ENCODE measurements around the gene ZMYND8. TPM values are rescaled to one million over a fixed set of nuclear protein-coding genes. Genes with fewer than 3 reads are reported as not detected.
"Not testable (repeated sequence)": the region's sequence is repeated elsewhere in the genome, so short reads cannot be mapped to it uniquely, and the experiment has no call there.

Gene ZMYND8
- polyA plus RNA-seq, 6 donors from 2014 or later: 2.7 to 22.7 (median 12.1) TPM

DNA sequence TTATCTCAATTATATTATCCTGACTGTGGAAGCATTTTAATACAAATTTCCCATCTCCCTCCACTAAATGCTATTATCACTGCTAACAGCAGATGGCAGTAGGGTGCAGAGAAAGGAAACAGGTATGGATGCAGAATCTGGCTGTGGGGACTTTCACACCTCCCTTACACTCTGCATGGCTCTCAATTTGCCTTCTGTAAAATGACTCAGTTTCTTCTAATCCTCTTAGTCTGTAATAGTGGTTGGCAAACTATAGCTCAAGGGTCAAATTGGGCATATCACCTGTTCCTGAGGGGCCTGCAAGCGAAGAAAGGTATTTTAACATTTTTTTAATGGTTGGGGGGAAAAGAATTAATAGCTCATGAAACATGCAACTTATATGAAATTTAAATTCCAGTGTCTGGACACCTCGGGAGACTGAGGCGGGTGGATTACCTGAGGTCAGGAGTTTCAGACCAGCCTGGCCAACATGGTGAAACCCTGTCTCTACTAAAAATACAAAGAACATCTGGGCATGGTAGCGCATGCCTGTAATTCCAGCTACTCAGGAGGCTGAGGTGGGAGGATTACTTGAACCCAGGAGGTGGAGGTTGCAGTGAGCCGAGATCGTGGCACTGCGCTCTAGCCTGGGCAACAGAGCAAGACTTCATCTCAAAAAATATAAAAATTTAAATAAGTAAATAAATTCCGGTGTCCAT lies 83.5 kb downstream of the ZMYND8 start:
- Mint-ChIP-seq H3K27ac (peak overlapping the region in 3 of 6 donors; percentile 53 to 65 (median 59)), H3K9me3 (no peaks in the 10 kb centered on the region), H3K27me3 (no peaks in the 10 kb centered on the region), H3K4me3 (no peak overlapping the region), H3K36me3 (peaks cover 8 to 18% of the 10 kb centered on the region in 2 donors), H3K4me1 (peaks cover 10 to 23% (median 20%) of the 10 kb centered on the region in 3 donors)
- ATAC-seq (ENCODE audit: low read depth in 2 of 2) (peak; percentile 85), DNase-seq (peak; percentile 58)

DNA sequence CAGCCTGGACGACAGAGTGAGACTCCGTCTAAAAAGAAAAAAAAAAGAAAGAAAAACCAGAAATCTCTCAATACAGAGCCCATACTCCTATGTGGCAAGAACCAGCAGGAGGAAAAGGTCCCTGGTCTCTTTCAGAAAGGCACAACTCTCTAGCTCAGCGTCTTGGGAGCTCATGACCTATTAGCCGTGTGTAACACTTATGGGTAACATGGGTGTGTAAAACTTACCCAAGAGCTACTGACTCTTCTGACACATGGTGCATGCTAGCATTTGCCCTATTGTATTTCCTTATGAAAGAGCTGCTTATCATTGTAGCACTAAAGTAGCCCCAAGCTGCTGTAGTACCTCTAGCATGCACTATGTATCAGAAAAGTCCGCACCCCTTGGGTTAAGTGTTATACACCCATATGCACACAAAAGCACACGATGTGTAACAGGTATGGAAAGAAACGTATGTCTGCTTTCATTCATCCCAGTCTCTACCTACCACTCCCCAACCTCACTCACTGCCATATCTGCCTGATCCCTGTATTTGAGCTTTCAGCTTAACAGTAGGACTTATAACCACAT lies 85.4 kb downstream of the ZMYND8 start:
- Mint-ChIP-seq H3K4me3 (no peak overlapping the region), H3K27ac (peak overlapping the region in 1 of 6 donors; percentile 60), H3K27me3 (no peaks in the 10 kb centered on the region), H3K9me3 (no peaks in the 10 kb centered on the region), H3K4me1 (peaks cover 28 to 41% (median 28%) of the 10 kb centered on the region in 3 donors), H3K36me3 (peaks cover 12 to 26% of the 10 kb centered on the region in 2 donors)
- DNase-seq (no peak), ATAC-seq (ENCODE audit: low read depth in 2 of 2) (no peak)

DNA sequence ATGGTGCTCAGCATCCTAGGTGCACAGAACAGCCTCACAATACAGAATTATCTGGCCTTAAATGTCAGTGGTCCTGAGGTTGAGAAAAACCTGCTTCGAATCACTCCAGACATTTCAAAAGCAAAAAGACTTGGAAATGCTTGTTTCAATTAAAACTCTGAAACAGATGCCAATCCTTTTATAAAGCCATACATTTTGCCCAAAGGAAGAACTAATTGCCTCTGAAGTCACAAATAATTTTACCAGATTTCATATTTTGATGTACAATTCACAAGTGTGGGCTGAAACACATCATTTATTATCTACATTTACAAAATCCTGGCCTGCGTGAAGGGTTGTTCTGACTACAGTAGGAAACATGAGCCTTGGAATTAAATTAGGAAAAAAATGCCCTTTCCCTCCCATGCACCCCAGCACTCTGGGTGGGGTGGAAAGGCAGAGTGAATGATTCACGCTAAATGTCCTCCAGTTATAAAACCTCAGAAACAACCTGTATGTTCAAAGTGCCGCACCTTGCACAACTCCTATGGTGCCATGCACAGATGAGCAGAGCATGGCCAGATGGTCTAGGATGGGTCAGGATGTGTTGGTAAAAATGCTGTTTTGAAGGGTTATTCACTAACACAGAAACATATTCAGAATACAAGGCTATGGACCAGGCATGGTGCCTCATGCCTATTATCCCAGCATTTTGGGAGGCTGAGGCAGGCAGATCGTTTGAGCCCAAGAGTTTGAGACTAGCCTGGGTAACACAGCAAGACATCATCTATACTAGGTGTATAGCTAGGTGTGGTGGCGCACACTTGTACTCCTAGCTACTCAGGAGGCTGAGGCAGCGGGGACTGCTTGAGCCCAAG lies 87.0 kb downstream of the ZMYND8 start:
- no peak overlapping the region for H3K4me3 Mint-ChIP-seq
- peaks cover 30 to 40% (median 31%) of the 10 kb centered on the region in 3 donors for H3K4me1 Mint-ChIP-seq
- peak overlapping the region in 1 of 6 donors; percentile 16 for H3K27ac Mint-ChIP-seq
- H3K27me3 Mint-ChIP-seq: no peaks in the 10 kb centered on the region
- ATAC-seq (ENCODE audit: low read depth in 2 of 2) (no peak), DNase-seq (no peak)
- no peaks in the 10 kb centered on the region for H3K9me3 Mint-ChIP-seq
- peaks cover 9 to 26% of the 10 kb centered on the region in 2 donors for H3K36me3 Mint-ChIP-seq

DNA sequence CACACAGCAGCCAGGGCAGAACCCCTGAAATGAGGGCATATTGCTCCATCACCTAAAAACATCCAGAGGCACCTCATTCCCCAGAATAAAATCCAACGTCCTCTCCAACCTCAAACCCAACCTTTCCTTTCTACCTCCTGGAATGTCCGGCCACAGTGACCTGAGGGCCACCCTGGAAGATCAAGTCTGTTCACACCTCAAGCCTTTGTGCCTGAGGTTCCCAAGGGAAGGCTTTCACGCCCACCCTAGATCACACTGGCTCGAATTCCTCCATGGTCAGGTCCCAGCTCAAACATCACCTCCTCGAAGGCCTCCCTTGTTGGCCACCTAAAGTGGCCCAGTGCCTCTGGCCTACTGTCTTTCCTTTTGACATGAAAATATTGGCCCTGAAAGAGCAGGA lies 88.9 kb downstream of the ZMYND8 start:
- Mint-ChIP-seq H3K4me1 (peaks cover 35 to 47% (median 44%) of the 10 kb centered on the region in 3 donors), H3K4me3 (no peak overlapping the region), H3K27me3 (no peaks in the 10 kb centered on the region), H3K27ac (peak overlapping the region in 2 of 6 donors; percentile 66 to 72), H3K9me3 (no peaks in the 10 kb centered on the region), H3K36me3 (peaks cover under 1 to 20% of the 10 kb centered on the region in 2 donors)
- no peak for DNase-seq
- no peak for ATAC-seq (ENCODE audit: low read depth in 2 of 2)

DNA sequence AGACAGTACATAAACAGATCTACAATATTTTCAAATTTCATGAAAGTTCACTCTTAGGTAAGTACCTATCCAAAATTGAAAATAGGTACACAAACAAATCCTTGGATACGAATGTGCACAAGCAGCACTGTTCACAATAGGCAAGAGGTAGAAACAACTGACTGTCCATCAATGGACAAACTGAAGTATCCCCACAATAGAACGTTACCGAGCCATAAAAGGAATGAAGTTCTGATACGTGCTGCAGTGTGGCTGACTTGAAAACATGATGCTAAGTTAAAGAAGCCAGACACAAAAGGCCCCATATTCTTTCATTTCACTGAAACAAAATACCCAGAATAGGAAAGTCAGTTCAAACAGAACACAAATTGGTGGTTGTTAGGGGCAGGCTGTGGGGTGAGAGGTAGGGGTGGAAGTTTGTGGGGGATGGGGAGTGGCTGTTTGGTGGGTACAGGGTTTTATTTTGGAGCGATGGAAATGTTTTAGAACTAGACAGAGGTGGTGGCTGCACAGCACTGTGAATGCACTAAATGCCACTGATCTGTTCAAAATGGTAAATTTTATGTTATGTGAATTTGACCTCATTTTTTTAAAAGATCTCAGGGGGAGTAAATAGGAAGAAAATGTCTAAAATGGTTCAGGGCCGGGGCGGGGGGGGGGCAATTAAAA lies 89.5 kb downstream of the ZMYND8 start:
- H3K4me1 Mint-ChIP-seq: peaks cover 40 to 49% (median 48%) of the 10 kb centered on the region in 3 donors
- peaks cover 0 to 18% of the 10 kb centered on the region in 2 donors for H3K36me3 Mint-ChIP-seq
- no peak for DNase-seq
- no peak overlapping the region for H3K4me3 Mint-ChIP-seq
- no peaks in the 10 kb centered on the region for H3K27me3 Mint-ChIP-seq
- peak overlapping the region in 3 of 6 donors; percentile 63 to 72 (median 65) for H3K27ac Mint-ChIP-seq
- no peaks in the 10 kb centered on the region for H3K9me3 Mint-ChIP-seq
- no peak for ATAC-seq (ENCODE audit: low read depth in 2 of 2)

DNA sequence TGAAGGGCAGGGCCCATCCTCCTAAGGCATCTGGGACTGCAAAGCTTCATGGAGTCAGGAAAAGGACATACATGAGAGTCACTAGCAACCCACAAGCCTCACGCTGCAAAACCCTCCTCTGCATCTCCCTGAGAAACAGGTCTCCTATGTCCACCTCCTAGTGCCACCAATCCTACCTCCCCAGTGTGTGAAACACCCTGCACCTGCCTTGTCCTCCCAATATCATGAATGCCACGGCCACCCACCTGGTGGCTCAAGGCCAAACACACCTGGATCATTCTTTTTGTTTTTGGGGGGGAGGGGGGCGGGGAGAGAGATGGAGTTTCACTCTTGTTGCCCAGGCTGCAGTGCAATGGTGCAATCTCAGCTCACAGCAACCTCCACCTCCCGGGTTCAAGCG lies 90.5 kb downstream of the ZMYND8 start:
- Mint-ChIP-seq H3K4me1 (peaks cover 47 to 59% (median 58%) of the 10 kb centered on the region in 3 donors), H3K4me3 (no peak overlapping the region), H3K27me3 (no peaks in the 10 kb centered on the region), H3K36me3 (peaks cover 0 to 18% of the 10 kb centered on the region in 2 donors), H3K9me3 (no peaks in the 10 kb centered on the region), H3K27ac (peak overlapping the region in 2 of 6 donors; percentile 72 to 73)
- ATAC-seq (ENCODE audit: low read depth in 2 of 2): no peak
- DNase-seq: no peak

DNA sequence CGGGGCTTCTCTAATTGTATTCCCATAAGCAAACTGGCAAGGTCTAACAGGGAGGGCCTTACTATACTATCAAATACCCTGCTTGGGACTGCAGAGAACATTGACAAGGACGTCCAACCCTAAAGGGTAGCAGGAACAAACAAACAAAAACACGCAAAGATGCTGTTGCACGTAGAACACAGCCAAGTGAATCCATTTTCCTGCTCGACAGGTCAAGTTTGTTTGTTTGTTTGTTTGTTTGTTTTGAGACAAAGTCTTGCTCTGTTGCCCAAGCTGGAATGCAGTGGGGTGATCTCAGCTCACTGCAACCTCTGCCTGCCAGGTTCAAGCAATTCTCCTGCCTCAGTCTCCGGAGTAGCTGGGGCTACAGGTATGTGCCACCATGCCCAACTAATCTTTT lies 91.3 kb downstream of the ZMYND8 start:
- H3K36me3 Mint-ChIP-seq: peaks cover 5 to 25% of the 10 kb centered on the region in 2 donors
- no peak for DNase-seq
- ATAC-seq (ENCODE audit: low read depth in 2 of 2): no peak
- no peaks in the 10 kb centered on the region for H3K27me3 Mint-ChIP-seq
- peaks cover 53 to 67% (median 66%) of the 10 kb centered on the region in 3 donors for H3K4me1 Mint-ChIP-seq
- H3K4me3 Mint-ChIP-seq: no peak overlapping the region
- H3K27ac Mint-ChIP-seq: peak overlapping the region in 1 of 6 donors; percentile 57
- H3K9me3 Mint-ChIP-seq: no peaks in the 10 kb centered on the region

DNA sequence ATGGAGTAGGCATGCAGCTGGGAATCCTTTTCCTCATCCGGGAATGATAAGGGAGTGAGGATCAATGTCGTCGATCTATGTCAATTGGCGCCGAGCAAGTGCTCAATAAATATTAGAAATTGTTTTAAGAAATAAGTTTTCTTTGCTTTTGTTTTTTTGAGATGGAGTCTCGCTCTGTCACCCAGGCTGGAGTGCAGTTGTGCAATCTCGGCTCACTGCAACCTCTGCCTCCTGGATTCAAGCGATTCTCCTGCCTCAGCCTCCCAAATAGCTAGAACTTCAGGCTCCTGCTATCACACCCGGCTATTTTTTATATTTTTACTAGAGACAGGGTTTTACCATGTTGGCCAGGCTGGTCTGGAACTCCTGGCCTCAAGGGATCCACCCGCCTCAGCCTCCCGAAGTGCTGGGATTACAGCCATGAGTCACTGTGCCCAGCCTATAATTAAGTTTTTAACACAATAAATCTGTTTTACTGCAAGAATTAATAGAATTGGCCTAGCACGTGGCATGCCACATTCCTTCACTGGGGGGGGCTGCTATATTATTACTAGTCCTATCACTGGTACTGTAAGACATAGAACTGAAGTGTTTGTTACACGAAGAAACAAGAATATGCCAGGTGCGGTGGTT lies 92.2 kb downstream of the ZMYND8 start:
- peaks cover 5 to 26% of the 10 kb centered on the region in 2 donors for H3K36me3 Mint-ChIP-seq
- not testable (repeated sequence) for H3K27me3 Mint-ChIP-seq; DNase-seq; ATAC-seq (ENCODE audit: low read depth in 2 of 2); H3K9me3 Mint-ChIP-seq
- peak overlapping the region in 4 of 8 donors; percentile 20 to 74 (median 43) for H3K4me3 Mint-ChIP-seq
- peak overlapping the region in 4 of 6 donors; percentile 42 to 95 (median 68) for H3K27ac Mint-ChIP-seq
- H3K4me1 Mint-ChIP-seq: peaks cover 61 to 76% (median 71%) of the 10 kb centered on the region in 3 donors

DNA sequence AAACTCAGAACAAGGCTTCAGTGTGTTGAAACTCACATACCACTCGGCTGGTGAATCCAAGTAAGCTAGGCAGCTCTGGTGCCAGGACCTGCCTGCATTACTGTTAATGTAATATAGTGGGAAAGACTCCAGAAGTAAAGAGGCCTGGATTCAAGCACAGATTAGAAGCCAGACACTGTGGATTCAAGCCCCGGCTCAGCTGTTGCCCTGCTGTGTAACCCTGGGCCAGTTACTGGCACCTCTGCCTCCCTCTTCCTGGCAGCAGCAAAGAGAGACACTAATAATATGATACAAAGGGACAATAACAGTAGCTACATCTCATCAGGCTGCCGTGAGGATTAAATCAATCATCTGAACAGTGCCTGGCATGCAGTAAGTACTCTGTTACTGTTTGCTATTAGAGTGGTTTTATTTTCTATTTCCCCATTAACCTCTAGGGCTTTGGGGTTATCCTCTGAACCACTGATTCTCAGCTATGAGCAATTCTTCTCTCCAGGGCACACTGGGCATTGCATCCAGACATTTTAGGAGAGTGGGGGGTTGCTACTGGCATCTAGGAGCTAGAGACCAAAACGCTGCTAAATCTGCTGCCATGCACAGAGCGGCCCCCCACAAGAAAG lies 92.9 kb downstream of the ZMYND8 start:
- Mint-ChIP-seq H3K9me3 (no peaks in the 10 kb centered on the region), H3K4me3 (peak overlapping the region in 6 of 8 donors; percentile 52 to 85 (median 74)), H3K27ac (peak overlapping the region; percentile 67 to 95 (median 80)), H3K4me1 (peaks cover 67 to 79% (median 74%) of the 10 kb centered on the region in 3 donors), H3K36me3 (peaks cover 5 to 31% of the 10 kb centered on the region in 2 donors), H3K27me3 (no peaks in the 10 kb centered on the region)
- ATAC-seq (ENCODE audit: low read depth in 2 of 2): no peak
- no peak for DNase-seq

DNA sequence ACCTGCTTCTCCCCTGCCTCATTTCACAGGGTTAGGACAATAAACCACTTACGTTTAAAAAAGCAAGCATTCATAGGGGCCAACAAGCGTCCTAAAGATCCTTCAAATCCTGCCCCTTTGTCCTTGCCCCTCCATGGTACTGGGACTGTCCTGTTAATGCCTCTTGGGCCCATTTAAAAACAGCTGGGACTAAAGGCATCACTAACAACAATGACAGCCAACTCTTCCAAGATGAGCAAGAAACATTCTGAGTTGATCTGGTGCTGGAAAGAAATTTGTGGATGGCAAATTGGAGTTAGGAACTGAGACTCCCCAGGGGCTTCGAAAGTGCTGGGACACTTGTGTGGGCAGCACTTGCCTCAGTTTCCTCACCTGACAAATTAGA lies 93.4 kb downstream of the ZMYND8 start:
- ATAC-seq (ENCODE audit: low read depth in 2 of 2): no peak
- H3K4me1 Mint-ChIP-seq: peaks cover 72 to 82% (median 78%) of the 10 kb centered on the region in 3 donors

DNA sequence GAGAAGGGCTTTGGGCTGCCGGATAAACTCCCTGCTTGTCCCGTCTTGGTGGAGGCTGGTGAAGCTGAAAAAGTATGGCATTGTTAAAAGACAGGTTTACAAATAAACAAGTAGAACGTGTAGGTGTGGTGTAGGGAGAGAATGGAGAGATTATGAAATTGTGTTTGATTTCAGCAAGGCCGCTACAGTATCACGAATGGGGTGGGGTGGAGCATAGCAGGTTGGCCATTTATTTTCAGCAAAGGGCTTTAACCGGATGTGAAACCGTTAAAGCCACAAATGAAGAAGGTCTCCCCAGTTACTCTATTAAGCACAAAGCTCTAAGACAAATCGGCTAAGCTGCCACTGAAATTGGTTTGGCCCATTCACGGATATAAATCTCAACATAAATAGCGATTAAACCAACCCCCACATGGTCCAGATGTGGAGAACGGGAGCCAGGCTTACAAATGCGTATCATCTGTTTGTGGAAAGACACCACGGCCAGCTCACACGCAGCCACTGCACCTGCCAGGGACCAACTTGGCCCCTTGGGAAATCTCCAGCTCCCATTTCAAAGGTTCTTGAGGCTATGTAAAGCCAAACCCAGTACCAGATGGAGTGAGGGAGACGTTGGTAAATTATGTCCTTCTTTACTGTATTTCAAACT lies 94.0 kb downstream of the ZMYND8 start:
- Mint-ChIP-seq H3K27ac (peak overlapping the region; percentile 69 to 95 (median 83)), H3K4me1 (peaks cover 69 to 83% (median 81%) of the 10 kb centered on the region in 3 donors), H3K36me3 (peaks cover 5 to 29% of the 10 kb centered on the region in 2 donors), H3K9me3 (no peaks in the 10 kb centered on the region), H3K27me3 (no peaks in the 10 kb centered on the region), H3K4me3 (peak overlapping the region; percentile 44 to 89 (median 74))
- ATAC-seq (ENCODE audit: low read depth in 2 of 2) (peak; percentile 84 to 88), DNase-seq (peak; percentile 54)

More for the DNA sequence above, 93.4 kb downstream of the ZMYND8 start:
- Mint-ChIP-seq H3K27me3 (no peaks in the 10 kb centered on the region), H3K9me3 (no peaks in the 10 kb centered on the region), H3K27ac (peak overlapping the region; percentile 67 to 95 (median 80)), H3K36me3 (peaks cover 5 to 33% of the 10 kb centered on the region in 2 donors), H3K4me3 (peak overlapping the region in 7 of 8 donors; percentile 48 to 89 (median 75))
- no peak for DNase-seq

DNA sequence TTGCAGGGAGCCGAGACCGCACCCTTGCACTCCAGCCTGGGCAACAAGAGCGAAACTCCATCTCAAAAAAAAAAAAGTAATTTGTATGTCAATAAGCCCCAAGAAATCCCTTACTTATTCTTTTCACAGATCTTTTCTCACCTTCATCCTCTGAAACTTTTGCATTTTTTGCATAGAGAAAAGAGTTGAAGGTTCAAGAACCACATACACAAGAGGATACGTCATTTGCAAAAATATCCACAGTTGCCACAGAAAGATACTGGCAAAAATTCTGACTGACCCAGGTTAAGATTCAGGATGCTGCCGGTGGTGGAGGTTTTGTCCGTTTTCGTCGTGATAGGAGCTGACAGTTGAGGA lies 94.5 kb downstream of the ZMYND8 start:
- ATAC-seq (ENCODE audit: low read depth in 2 of 2) (no peak), DNase-seq (peak; percentile 3)
- Mint-ChIP-seq H3K27me3 (no peaks in the 10 kb centered on the region), H3K27ac (peak overlapping the region; percentile 2 to 95 (median 86)), H3K4me1 (peaks cover 69 to 83% (median 82%) of the 10 kb centered on the region in 3 donors), H3K4me3 (peak overlapping the region; percentile 44 to 89 (median 74)), H3K9me3 (no peaks in the 10 kb centered on the region), H3K36me3 (peaks cover 5 to 24% of the 10 kb centered on the region in 2 donors)

Measured in naive B cell (primary cell).